Activated CD8-positive, alpha-beta T cell treated with anti-CD3 and anti-CD28 coated beads, Interleukin-2, amount 10 ng/mL, durations not matched to agents 7 days and 5 days (primary cell): ENCODE data around the gene PIN4. TPM values are rescaled to one million over a fixed set of nuclear protein-coding genes. Genes with fewer than 3 reads are reported as not detected.

Experiments used
- ATAC-seq: fragments of 150-1000 bp; cut with Tn5 transposase; one replicate; pipeline ENCODE4 v1.10.0; 2021; ENCODE audit warnings: moderate library complexity
- CTCF ChIA-PET: fragments of 350-600 bp; sonication (Branson Sonifier 250); formaldehyde crosslinking; loops from one replicate; lab custom pipeline; 2021; ENCODE audit warnings: antibody characterized with exemption; lab: Charles Lee
- POLR2A ChIA-PET: fragments of 350-600 bp; sonication (Branson Sonifier 250); formaldehyde crosslinking; loops from one replicate; lab custom pipeline; 2021; ENCODE audit warnings: antibody characterized with exemption; lab: Charles Lee
- DNase-seq: peaks from one replicate; pipeline ENCODE4 v3.0.0-alpha.2; 2020
- H3K27ac Mint-ChIP-seq: one replicate; pipeline ENCODE4 v1.8.0; 2021; ENCODE audit warnings: mild to moderate bottlenecking, mixed read lengths
- H3K27me3 Mint-ChIP-seq: one replicate; pipeline ENCODE4 v1.8.0; 2021; ENCODE audit warnings: low read depth, mixed read lengths
- H3K36me3 Mint-ChIP-seq: one replicate; pipeline ENCODE4 v1.8.0; 2021; ENCODE audit warnings: low read depth, mixed read lengths
- H3K4me1 Mint-ChIP-seq: one replicate; pipeline ENCODE4 v1.8.0; 2021; ENCODE audit warnings: low read depth, mixed read lengths
- H3K4me3 Mint-ChIP-seq: one replicate; pipeline ENCODE4 v1.8.0; 2021; ENCODE audit warnings: mild to moderate bottlenecking, mixed read lengths
- H3K9me3 Mint-ChIP-seq: one replicate; pipeline ENCODE4 v1.8.0; 2022; ENCODE audit warnings: mixed read lengths; ENCODE audit not compliant: insufficient read depth
- total RNA-seq, 2 experiments: library from RNA; stranded (reverse); gene quantifications; one replicate each; pipeline ENCODE4 v1.2.3, GENCODE V29; 2021

The PIN4 gene
- total RNA-seq, 2 experiments from 2014 or later = 6.9 to 7.0 TPM

- no peak overlapping the region for H3K4me3 Mint-ChIP-seq
- POLR2A ChIA-PET = no interaction called here
- CTCF ChIA-PET = interaction anchor here (0.8 to 2.4 kb wide), 12 partner anchors 9 to 294 kb away, joined by 3 to 18 read pairs (median 4); partner anchors contain the start of gene RPS4X
- H3K4me1 Mint-ChIP-seq = peaks cover 2% of the 10 kb centered on the region
- peak; percentile 44 for ATAC-seq
- H3K9me3 Mint-ChIP-seq = no peaks in the 10 kb centered on the region
- peak; percentile 44 for DNase-seq
- no peaks in the 10 kb centered on the region for H3K36me3 Mint-ChIP-seq
- no peak overlapping the region for H3K27ac Mint-ChIP-seq
- no peaks in the 10 kb centered on the region for H3K27me3 Mint-ChIP-seq
These were observed 64.0 kb downstream of the PIN4 start for GRCh38 chrX:72245461-72246089.

DNA sequence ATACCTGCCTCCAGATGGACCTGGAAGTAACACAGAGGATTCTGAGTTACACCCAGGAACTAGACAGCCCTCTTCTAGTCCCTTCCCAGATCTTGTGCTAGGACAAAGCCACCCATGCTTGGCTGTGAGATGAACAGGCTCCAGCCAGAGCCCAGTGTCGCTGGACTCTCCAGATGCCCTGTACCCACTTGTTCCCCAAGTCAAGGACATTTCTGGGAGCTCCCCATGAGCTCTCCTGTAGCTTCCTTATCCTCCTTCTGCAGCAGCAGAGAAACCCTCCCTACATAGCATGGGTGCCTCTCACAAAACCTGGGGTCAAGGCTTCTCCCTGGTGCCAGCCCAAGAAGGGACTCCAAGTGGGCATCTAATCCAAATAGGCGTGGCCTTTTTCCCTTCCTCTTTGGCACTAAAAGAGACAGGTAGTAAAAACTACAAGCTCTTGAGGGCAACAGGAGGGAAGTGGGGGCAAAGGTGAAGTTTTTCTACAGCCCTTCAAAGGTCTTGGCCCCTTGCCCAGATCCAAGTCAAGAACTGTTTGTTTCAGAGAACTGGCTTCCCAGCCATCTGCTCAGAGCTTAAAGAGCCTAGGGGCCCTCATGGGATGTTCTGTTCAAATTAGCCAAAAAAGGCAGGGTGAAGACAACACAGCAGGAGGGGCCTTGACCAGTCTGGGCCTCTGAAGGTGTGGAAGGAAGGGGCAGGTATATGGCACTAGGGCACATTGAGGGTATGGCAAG, 65.8 kb downstream of the PIN4 start:
- POLR2A ChIA-PET = no interaction called here
- CTCF ChIA-PET = no interaction called here
- DNase-seq (no peak), ATAC-seq (no peak)
- H3K9me3 Mint-ChIP-seq = no peaks in the 10 kb centered on the region
- no peaks in the 10 kb centered on the region for H3K36me3 Mint-ChIP-seq
- H3K27me3 Mint-ChIP-seq = no peaks in the 10 kb centered on the region
- no peak overlapping the region for H3K4me3 Mint-ChIP-seq
- peaks cover 2% of the 10 kb centered on the region for H3K4me1 Mint-ChIP-seq
- no peak overlapping the region for H3K27ac Mint-ChIP-seq

Other genes with a start within 250 kb of the PIN4 start
- under 1 TPM; 0.05 to 0.08 TPM for gene RTL5, start 49.8 kb upstream of the PIN4 start, total RNA-seq
- 10 to 100 TPM; 13.8 to 14.4 TPM for gene ERCC6L, start 57.3 kb downstream of the PIN4 start, total RNA-seq
- 100 to 1,000 TPM; 848 to 853 TPM for gene RPS4X, start 95.5 kb downstream of the PIN4 start, total RNA-seq
- gene CITED1, start 124.2 kb downstream of the PIN4 start, total RNA-seq = not detected